GM12878 (cell line): ENCODE measurements around the gene C1orf74. TPM values are rescaled to one million over a fixed set of nuclear protein-coding genes. Genes with fewer than 3 reads are reported as not detected.

Source experiments
- ATAC-seq: fragments of 200-7000 bp; cut with Tn5 transposase; 3 replicates; pipeline ENCODE4 v1.9.1; 2020; ENCODE audit warnings: mild to moderate bottlenecking, moderate library complexity
- BruUV-seq: library from RNA; stranded (reverse); fragments of 400-500 nt; replicated peaks from 2 replicates; lab custom pipeline; 2021; lab: Mats Ljungman, UMichigan
- CTCF ChIA-PET: fragments of 300-600 bp; sonication (Branson Sonifier 250); formaldehyde crosslinking; extraction: SDS; loops from one replicate; lab custom pipeline; 2021; ENCODE audit warnings: inconsistent platforms; lab: Yijun Ruan, JAX
- POLR2A ChIA-PET: fragments of 350-600 bp; formaldehyde crosslinking; extraction: SDS; loops from one replicate; lab custom pipeline; 2021; ENCODE audit warnings: inconsistent platforms; lab: Charles Lee
- RAD21 ChIA-PET: fragments of 300-600 bp; sonication (Branson Sonifier 250); formaldehyde crosslinking; loops from one replicate; lab custom pipeline; 2023; ENCODE audit warnings: antibody characterized with exemption; ENCODE audit not compliant: unreplicated experiment; lab: Charles Lee
- SMC1A ChIA-PET: fragments of 300-600 bp; sonication (Branson Sonifier 250); formaldehyde crosslinking; loops from one replicate; lab custom pipeline; 2023; ENCODE audit not compliant: unreplicated experiment, uncharacterized antibody; lab: Charles Lee
- DNase-seq: peaks from one replicate; pipeline ENCODE4 v3.0.0-alpha.2; 2011; ENCODE audit warnings: low read depth, low spot score
- FAIRE-seq: peaks from 3 replicates; lab custom pipeline; 2011; peaks lifted over from hg19 to GRCh38; lab: Jason Lieb, UNC
- H2AFZ ChIP-seq: 2 replicates; pipeline ENCODE4 v1.6.0; 2011; ENCODE audit warnings: low read depth, low read length, control low read depth; ENCODE audit not compliant: control insufficient read depth
- H3K27ac ChIP-seq: 2 replicates; pipeline ENCODE4 v1.5.1; 2011; ENCODE audit warnings: control low read depth; ENCODE audit not compliant: control insufficient read depth, insufficient read depth
- H3K27me3 ChIP-seq, 2 experiments: replicated peaks in 1 of 2; 2 replicates each; pipeline versions ENCODE4 v1.6.0 to v1.6.1; 2011; ENCODE audit warnings: low read length in 1 of 2; ENCODE audit not compliant: control insufficient read depth in 2 of 2, insufficient read depth in 2 of 2
- H3K36me3 ChIP-seq, 2 experiments: 2 replicates each; pipeline ENCODE4 v1.5.1; 2011; ENCODE audit warnings: low read length in 1 of 2; ENCODE audit not compliant: control insufficient read depth in 2 of 2, insufficient read depth in 2 of 2
- H3K4me1 ChIP-seq: 2 replicates; pipeline ENCODE4 v1.6.1; 2011; ENCODE audit warnings: mild to moderate bottlenecking, low read length, moderate library complexity, mixed read lengths; ENCODE audit not compliant: control insufficient read depth, insufficient read depth
- H3K4me2 ChIP-seq: 2 replicates; pipeline ENCODE4 v1.6.0; 2011; ENCODE audit warnings: control low read depth; ENCODE audit not compliant: control insufficient read depth, insufficient read depth
- H3K4me3 ChIP-seq: fragments of 200-600 bp; sonication (generic); 2 replicates; pipeline ENCODE4 v1.5.1; 2016
- H3K79me2 ChIP-seq: 2 replicates; pipeline ENCODE4 v1.6.0; 2011; ENCODE audit warnings: low read length; ENCODE audit not compliant: control insufficient read depth, insufficient read depth
- H3K9ac ChIP-seq: 2 replicates; pipeline ENCODE4 v1.8.0; 2011; ENCODE audit warnings: low read length, control low read depth, mixed read lengths; ENCODE audit not compliant: control insufficient read depth, insufficient read depth
- H3K9me3 ChIP-seq: replicated peaks from 3 replicates; pipeline ENCODE4 v1.5.1; 2011; ENCODE audit warnings: mild to moderate bottlenecking, low read length; ENCODE audit not compliant: control insufficient read depth, insufficient read depth
- H4K20me1 ChIP-seq: 2 replicates; pipeline ENCODE4 v1.6.0; 2011; ENCODE audit not compliant: control insufficient read depth, insufficient read depth
- ESRRA ChIP-seq: IDR thresholded peaks from 2 replicates; pipeline ENCODE4 v1.6.1; 2012; ENCODE audit warnings: mild to moderate bottlenecking, low read length, improper control_type of control experiment
- NBN ChIP-seq: fragments of 450-650 bp; IDR thresholded peaks from 2 replicates; pipeline ENCODE4 v1.6.1; 2016
- WGBS: methylation state at CpG from one replicate; pipeline ENCODE4 v1.1.6; 2016; ENCODE audit warnings: low lambda C conversion rate; ENCODE audit not compliant: insufficient replicate concordance, insufficient coverage; ENCODE audit errors: missing lambda C conversion rate; 5-methylcytosine and 5-hydroxymethylcytosine counted together
- in situ Hi-C: fragments of 300-500 bp; cut with MboI; formaldehyde crosslinking; loops from 9 replicates; pipeline ENCODE4 v1.14.3; 2018; ENCODE audit warnings: mixed read lengths
- intact Hi-C: fragments of 100-400 bp; cut with micrococcal nuclease; formaldehyde crosslinking; loops from one replicate; pipeline ENCODE4 v1.14.2; 2022; ENCODE audit not compliant: unreplicated experiment
- polyA plus RNA-seq, 11 experiments: library from polyadenylated mRNA; depleted of rRNA in 4 of 11; unstranded in 6 of 11; stranded (reverse) in 5 of 11; fragments of >200 nt; fragmentation: Nextera tagmentation in 4 of 11; fragmentation: Illumina TruSeq in 1 of 11; extraction: Ambion mirVana in 4 of 11; extraction: Trizol in 1 of 11; gene quantifications; 1 replicate in 1 of 11; 2 replicates in 10 of 11; pipeline versions ENCODE4 v1.2.1 to v1.2.3, GENCODE V29; 2011 to 2016; ENCODE audit warnings: inconsistent platforms in 2 of 11, missing spikeins in 2 of 11, low read depth in 1 of 11
- total RNA-seq, 4 experiments: library from RNA; depleted of rRNA in 3 of 4; stranded (reverse); fragments of >200 nt in 3 of 4; fragmentation: Illumina TruSeq in 1 of 4; extraction: Trizol in 1 of 4; gene quantifications; 2 replicates each; pipeline versions ENCODE4 v1.2.1 to v1.2.3, GENCODE V29; 2013 to 2021
- TF ChIP-seq, protein P1 (sequence below): IDR thresholded peaks from 2 replicates; pipeline ENCODE4 v1.6.1; 2012; ENCODE audit warnings: low read depth, low read length, improper control_type of control experiment
- TF ChIP-seq, protein P2 (sequence below): fragments of 450-650 bp; IDR thresholded peaks from 2 replicates; pipeline ENCODE4 v1.6.1; 2017; ENCODE audit warnings: mild to moderate bottlenecking, moderate library complexity

C1orf74 gene
- total and polyA plus RNA-seq, 10 of the 15 experiments (the other 5 are each of a cell fraction or from before 2014, with no cell fraction given), result 3.1 to 5.5 (median 3.6) TPM

DNA sequence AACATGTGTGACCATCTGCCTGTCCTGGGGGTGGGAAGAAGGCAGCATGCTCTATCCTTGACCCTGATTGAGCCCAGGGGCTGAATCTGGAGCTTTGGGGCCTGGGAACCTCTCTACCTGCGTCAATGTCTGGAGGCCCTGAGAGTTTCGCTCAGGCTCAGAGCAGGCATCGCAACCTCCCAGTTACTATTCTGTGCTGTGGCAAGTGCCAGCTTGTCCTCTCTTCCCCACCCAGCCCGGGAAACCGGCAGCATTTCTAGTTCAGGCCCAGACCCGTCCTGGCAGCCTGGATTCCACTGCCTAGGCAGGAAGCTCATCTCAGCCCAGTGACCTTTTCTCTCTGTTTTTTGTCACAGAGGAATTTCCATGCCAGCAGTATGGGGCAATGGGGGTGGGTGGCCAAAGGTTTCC lies 31.6 kb upstream of the C1orf74 start:
- POLR2A ChIA-PET, result interaction anchor here (0.5 to 1.4 kb wide), 6 partner anchors 8 to 48 kb away, joined by 3 to 5 read pairs (median 4); partner anchors contain the start of gene C1orf74
- no peaks in the 10 kb centered on the region for H3K79me2 ChIP-seq
- H3K27me3 ChIP-seq, result no peaks in the 10 kb centered on the region; a peak in 1 of 4 replicates
- no peak overlapping the region; the same call in 1 of the 2 replicates for H2AFZ ChIP-seq
- intact Hi-C loops (no loop called here), in situ Hi-C loops (no loop called here)
- CTCF ChIA-PET, result interaction anchor here (0.7 to 4.7 kb wide), 11 partner anchors 7 to 248 kb away, joined by 3 to 49 read pairs (median 4); partner anchors contain the start of gene UTP25
- FAIRE-seq (no peak), DNase-seq (no peak), ATAC-seq (peak; percentile 64)
- no peak overlapping the region for H3K4me2 ChIP-seq
- RAD21 ChIA-PET, result interaction anchor here (0.7 to 1.7 kb wide), 9 partner anchors 8 to 216 kb away, joined by 3 to 6 read pairs (median 3); partner anchors contain the start of genes C1orf74 and UTP25
- TF ChIP-seq, protein P1, sequence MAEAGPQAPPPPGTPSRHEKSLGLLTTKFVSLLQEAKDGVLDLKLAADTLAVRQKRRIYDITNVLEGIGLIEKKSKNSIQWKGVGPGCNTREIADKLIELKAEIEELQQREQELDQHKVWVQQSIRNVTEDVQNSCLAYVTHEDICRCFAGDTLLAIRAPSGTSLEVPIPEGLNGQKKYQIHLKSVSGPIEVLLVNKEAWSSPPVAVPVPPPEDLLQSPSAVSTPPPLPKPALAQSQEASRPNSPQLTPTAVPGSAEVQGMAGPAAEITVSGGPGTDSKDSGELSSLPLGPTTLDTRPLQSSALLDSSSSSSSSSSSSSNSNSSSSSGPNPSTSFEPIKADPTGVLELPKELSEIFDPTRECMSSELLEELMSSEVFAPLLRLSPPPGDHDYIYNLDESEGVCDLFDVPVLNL, result no peak
- TF ChIP-seq, protein P2, sequence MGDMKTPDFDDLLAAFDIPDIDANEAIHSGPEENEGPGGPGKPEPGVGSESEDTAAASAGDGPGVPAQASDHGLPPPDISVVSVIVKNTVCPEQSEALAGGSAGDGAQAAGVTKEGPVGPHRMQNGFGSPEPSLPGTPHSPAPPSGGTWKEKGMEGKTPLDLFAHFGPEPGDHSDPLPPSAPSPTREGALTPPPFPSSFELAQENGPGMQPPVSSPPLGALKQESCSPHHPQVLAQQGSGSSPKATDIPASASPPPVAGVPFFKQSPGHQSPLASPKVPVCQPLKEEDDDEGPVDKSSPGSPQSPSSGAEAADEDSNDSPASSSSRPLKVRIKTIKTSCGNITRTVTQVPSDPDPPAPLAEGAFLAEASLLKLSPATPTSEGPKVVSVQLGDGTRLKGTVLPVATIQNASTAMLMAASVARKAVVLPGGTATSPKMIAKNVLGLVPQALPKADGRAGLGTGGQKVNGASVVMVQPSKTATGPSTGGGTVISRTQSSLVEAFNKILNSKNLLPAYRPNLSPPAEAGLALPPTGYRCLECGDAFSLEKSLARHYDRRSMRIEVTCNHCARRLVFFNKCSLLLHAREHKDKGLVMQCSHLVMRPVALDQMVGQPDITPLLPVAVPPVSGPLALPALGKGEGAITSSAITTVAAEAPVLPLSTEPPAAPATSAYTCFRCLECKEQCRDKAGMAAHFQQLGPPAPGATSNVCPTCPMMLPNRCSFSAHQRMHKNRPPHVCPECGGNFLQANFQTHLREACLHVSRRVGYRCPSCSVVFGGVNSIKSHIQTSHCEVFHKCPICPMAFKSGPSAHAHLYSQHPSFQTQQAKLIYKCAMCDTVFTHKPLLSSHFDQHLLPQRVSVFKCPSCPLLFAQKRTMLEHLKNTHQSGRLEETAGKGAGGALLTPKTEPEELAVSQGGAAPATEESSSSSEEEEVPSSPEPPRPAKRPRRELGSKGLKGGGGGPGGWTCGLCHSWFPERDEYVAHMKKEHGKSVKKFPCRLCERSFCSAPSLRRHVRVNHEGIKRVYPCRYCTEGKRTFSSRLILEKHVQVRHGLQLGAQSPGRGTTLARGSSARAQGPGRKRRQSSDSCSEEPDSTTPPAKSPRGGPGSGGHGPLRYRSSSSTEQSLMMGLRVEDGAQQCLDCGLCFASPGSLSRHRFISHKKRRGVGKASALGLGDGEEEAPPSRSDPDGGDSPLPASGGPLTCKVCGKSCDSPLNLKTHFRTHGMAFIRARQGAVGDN, result 0 out of 2 replicates have a peak, but pooled peaks have one; percentile 41
- no peak for TF ChIP-seq ESRRA
- no peak for TF ChIP-seq NBN
- 38% methylated on average over 6 of the region's 6 CpGs for WGBS
- H3K9me3 ChIP-seq, result no peaks in the 10 kb centered on the region
- SMC1A ChIA-PET, result interaction anchor here (0.7 to 7.0 kb wide), 15 partner anchors 8 to 80 kb away, joined by 3 to 49 read pairs (median 3); partner anchors contain the start of genes TRAF3IP3 and UTP25
- H3K27ac ChIP-seq, result no peak overlapping the region
- BruUV-seq, result no TSS peak
- no peaks in the 10 kb centered on the region for H3K4me1 ChIP-seq
- H3K4me3 ChIP-seq, result no peak overlapping the region
- no peaks in the 10 kb centered on the region for H3K36me3 ChIP-seq
- H3K9ac ChIP-seq, result no peak overlapping the region
- no peaks in the 10 kb centered on the region for H4K20me1 ChIP-seq
